ENCODE measurements around the gene NOL3. TPM values are rescaled to one million over a fixed set of nuclear protein-coding genes. Genes with fewer than 3 reads are reported as not detected.
A peak's percentile ranks its signal among the peaks of the same experiment; 100 is the strongest.

The NOL3 gene
- total RNA-seq, 1 donor from 2014 or later: 5.8 TPM

DNA sequence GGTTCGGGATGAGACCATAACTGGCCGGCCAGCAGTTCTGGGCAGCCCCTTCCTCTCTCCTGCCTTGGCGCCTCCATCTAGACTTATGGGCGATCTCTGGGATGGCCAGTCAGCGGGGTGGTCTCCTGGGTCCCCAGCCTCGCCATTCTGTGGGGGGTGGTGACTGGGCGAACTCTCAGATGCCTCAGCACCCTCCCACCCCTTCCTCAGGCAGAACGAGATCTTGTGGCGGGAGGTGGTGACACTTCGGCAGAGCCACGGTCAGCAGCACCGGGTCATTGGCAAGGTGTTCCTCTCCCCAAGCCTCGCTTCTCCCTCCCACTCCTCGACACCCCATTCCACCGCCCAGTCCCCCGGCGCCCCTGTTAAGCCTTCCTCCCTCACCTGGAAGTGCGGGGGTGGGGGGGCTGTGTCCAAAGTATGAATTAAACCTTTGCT is 4.2 kb upstream of the NOL3 start:
- Mint-ChIP-seq H3K4me3 (no peak overlapping the region), H3K36me3 (ENCODE audit: low read depth) (no peaks in the 10 kb centered on the region), H3K4me1 (peaks cover 13% of the 10 kb centered on the region), H3K9me3 (no peaks in the 10 kb centered on the region), H3K27ac (ENCODE audit: unreplicated experiment) (no peak overlapping the region), H3K27me3 (ENCODE audit: low read depth) (peaks cover 94% of the 10 kb centered on the region)
- no peak for DNase-seq (ENCODE audit: low read depth, low spot score)
- TF ChIP-seq, protein P1, sequence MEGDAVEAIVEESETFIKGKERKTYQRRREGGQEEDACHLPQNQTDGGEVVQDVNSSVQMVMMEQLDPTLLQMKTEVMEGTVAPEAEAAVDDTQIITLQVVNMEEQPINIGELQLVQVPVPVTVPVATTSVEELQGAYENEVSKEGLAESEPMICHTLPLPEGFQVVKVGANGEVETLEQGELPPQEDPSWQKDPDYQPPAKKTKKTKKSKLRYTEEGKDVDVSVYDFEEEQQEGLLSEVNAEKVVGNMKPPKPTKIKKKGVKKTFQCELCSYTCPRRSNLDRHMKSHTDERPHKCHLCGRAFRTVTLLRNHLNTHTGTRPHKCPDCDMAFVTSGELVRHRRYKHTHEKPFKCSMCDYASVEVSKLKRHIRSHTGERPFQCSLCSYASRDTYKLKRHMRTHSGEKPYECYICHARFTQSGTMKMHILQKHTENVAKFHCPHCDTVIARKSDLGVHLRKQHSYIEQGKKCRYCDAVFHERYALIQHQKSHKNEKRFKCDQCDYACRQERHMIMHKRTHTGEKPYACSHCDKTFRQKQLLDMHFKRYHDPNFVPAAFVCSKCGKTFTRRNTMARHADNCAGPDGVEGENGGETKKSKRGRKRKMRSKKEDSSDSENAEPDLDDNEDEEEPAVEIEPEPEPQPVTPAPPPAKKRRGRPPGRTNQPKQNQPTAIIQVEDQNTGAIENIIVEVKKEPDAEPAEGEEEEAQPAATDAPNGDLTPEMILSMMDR (conservative IDR thresholded peaks at IDR 0.05): no peak

DNA sequence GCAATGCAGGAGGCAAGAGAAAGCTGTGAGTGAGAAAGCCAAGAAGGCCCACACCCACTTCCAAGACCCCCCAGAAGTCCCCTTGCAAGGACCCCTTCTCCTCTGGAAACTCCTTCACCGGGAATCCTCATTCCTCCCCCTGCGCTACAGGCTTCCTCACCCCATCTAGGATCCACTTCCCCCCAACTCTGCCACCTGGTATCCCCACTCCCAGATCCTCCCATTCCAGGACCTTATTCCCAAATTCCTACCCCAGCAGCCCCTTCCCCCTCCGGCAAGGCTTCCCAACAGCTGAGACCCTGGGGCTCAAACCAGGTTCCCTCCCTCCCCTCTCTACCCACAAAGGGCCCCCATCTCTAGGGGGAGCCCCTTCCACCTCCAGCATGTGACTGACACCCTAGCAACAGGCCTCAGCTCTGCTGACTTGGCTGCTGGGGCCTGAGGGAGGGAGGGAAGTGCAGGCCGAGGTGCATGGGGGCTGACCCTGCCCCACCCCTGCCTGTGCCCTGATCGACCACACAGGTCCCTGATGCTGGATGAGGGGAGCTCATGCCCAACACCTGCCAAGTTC is 3.7 kb upstream of the NOL3 start:
- peaks cover 94% of the 10 kb centered on the region for H3K27me3 Mint-ChIP-seq (ENCODE audit: low read depth)
- no peak overlapping the region for H3K27ac Mint-ChIP-seq (ENCODE audit: unreplicated experiment)
- TF ChIP-seq, protein P1 (conservative IDR thresholded peaks at IDR 0.05): no peak
- H3K36me3 Mint-ChIP-seq (ENCODE audit: low read depth): no peaks in the 10 kb centered on the region
- peaks cover 18% of the 10 kb centered on the region for H3K4me1 Mint-ChIP-seq
- DNase-seq (ENCODE audit: low read depth, low spot score): no peak
- peak overlapping the region; percentile 57 for H3K4me3 Mint-ChIP-seq
- no peaks in the 10 kb centered on the region for H3K9me3 Mint-ChIP-seq

DNA sequence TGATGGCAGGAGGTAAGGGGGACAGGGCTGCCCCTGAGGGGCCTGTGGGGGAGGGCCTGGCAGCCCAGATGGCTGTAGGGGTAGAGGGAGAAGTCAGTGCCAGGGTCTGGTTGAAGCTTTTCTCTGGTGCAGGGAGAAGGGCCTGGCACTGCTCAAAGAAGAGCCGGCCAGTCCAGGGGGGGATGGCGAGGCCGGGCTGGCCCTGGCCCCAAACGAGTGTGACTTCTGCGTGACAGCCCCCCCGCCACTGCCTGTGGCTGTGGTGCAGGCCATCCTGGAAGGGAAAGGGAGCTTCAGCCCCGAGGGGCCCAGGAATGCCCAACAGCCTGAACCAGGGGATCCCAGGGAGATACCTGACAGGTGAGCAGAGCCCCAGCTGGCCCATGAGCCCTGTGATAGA is 2.8 kb upstream of the NOL3 start:
- Mint-ChIP-seq H3K4me3 (no peak overlapping the region), H3K27ac (ENCODE audit: unreplicated experiment) (no peak overlapping the region), H3K9me3 (no peaks in the 10 kb centered on the region), H3K36me3 (ENCODE audit: low read depth) (no peaks in the 10 kb centered on the region), H3K27me3 (ENCODE audit: low read depth) (peaks cover 90% of the 10 kb centered on the region), H3K4me1 (peaks cover 20% of the 10 kb centered on the region)
- TF ChIP-seq, protein P1 (conservative IDR thresholded peaks at IDR 0.05): no peak
- no peak for DNase-seq (ENCODE audit: low read depth, low spot score)

DNA sequence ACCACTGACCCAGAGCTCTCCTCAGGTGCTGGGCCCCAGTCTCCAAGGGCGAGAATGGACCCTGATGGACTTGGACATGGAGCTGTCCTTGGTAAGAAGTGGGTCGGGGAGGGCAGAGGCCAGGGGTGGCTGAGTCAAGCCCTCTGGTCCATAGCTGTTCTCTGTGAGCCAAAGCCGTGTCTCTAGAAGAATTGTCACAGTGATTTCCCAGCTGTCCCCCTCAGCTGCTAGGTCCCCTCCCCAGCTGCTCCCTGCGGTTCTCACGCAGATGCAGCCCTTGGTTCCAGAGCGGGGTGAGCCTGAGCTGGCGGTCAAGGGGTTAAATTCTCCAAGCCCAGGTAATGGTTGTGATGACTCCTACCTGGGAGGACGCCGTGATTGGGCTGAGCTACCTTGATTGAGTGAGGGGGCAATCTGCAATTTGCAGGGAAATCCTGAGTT is 1.3 kb upstream of the NOL3 start:
- peaks cover 88% of the 10 kb centered on the region for H3K27me3 Mint-ChIP-seq (ENCODE audit: low read depth)
- TF ChIP-seq, protein P1 (conservative IDR thresholded peaks at IDR 0.05): no peak
- H3K9me3 Mint-ChIP-seq: no peaks in the 10 kb centered on the region

DNA sequence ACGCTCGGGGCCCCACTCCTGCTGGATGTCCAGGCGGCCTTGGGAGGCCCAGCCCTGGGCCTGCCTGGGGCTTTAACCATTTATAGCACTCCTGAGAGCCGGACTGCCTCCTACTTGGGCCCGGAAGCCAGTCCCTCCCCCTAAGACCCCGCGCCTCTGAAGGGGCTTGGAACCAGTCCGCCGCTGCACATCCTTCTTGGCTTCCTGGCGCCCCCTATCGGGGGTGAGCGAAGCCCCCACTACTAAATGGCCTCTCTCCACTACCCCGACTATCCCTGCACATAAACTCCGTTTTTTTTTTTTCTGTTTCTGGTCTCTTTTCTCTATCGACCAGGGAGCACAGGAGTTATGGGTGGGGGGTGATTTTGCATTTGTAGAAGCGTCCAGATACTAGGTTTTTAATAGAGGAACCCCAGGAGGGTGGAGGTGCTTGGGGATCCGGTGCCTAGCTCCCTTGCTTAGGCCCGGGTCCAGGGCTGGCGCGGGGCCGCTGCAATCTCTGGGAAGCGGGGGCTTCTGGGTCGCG is 633 bp upstream of the NOL3 start:
- Mint-ChIP-seq H3K27me3 (ENCODE audit: low read depth) (peaks cover 85% of the 10 kb centered on the region), H3K36me3 (ENCODE audit: low read depth) (no peaks in the 10 kb centered on the region), H3K9me3 (no peaks in the 10 kb centered on the region), H3K4me3 (peak overlapping the region; percentile 88), H3K4me1 (peaks cover 32% of the 10 kb centered on the region), H3K27ac (ENCODE audit: unreplicated experiment) (no peak overlapping the region)
- DNase-seq (ENCODE audit: low read depth, low spot score): peak; percentile 86
- TF ChIP-seq, protein P1 (conservative IDR thresholded peaks at IDR 0.05): peak; percentile 75

More for the DNA sequence above, 1.3 kb upstream of the NOL3 start:
- no peak for DNase-seq (ENCODE audit: low read depth, low spot score)
- H3K27ac Mint-ChIP-seq (ENCODE audit: unreplicated experiment): no peak overlapping the region
- peaks cover 31% of the 10 kb centered on the region for H3K4me1 Mint-ChIP-seq
- peak overlapping the region; percentile 88 for H3K4me3 Mint-ChIP-seq
- no peaks in the 10 kb centered on the region for H3K36me3 Mint-ChIP-seq (ENCODE audit: low read depth)

All from neural crest cell (in vitro differentiated cells).